Renal cortex interstitium (tissue), 3 donors: ENCODE data around the gene OR2A25. TPM values are rescaled to one million over a fixed set of nuclear protein-coding genes. Genes with fewer than 3 reads are reported as not detected.

Source experiments
- polyA plus RNA-seq, 3 donors: library from polyadenylated mRNA; unstranded; fragments of 120-200 nt; gene quantifications; one replicate each; pipeline ENCODE4 v1.2.1, GENCODE V29; 2013; ENCODE audit not compliant: insufficient read length in 3 of 3

Gene OR2A25
- polyA plus RNA-seq, 3 donors: 0.17 TPM; not detected in 2

Other genes starting within 250 kb of the OR2A25 start
- 10 to 100 TPM; 73.5 to 93.6 (median 88.7) TPM for gene TCAF1, start 167.6 kb upstream of the OR2A25 start, polyA plus RNA-seq
- not detected for gene OR2F2, start 134.6 kb upstream of the OR2A25 start, polyA plus RNA-seq
- under 1 TPM in 2 of 3 donors, not detected in 1; 0.04 to 0.18 TPM for gene OR2F1, start 115.0 kb upstream of the OR2A25 start, polyA plus RNA-seq
- gene OR6B1, start 69.5 kb upstream of the OR2A25 start, polyA plus RNA-seq: under 1 TPM in 1 of 3 donors, not detected in 2; 0.03 TPM
- under 1 TPM in 1 of 3 donors, not detected in 2; 0.06 TPM for gene OR2A5, start 20.9 kb upstream of the OR2A25 start, polyA plus RNA-seq
- gene OR2A12, start 16.5 kb downstream of the OR2A25 start, polyA plus RNA-seq: under 1 TPM; 0.04 to 0.08 (median 0.06) TPM
- gene OR2A2, start 39.8 kb downstream of the OR2A25 start, polyA plus RNA-seq: not detected
- gene OR2A14, start 53.4 kb downstream of the OR2A25 start, polyA plus RNA-seq: not detected
- 10 to 100 TPM in 1 of 3 donors, 1 to 10 TPM in 2; 3.2 to 10.3 (median 3.7) TPM for gene CTAGE4, start 113.7 kb downstream of the OR2A25 start, polyA plus RNA-seq
- 10 to 100 TPM; 19.6 to 25.1 (median 21.8) TPM for gene ARHGEF35, start 126.0 kb downstream of the OR2A25 start, polyA plus RNA-seq
- 1 to 10 TPM in 2 of 3 donors, under 1 TPM in 1; 0.98 to 2.7 (median 1.2) TPM for gene OR2A42, start 169.8 kb downstream of the OR2A25 start, polyA plus RNA-seq
- gene OR2A7, start 195.0 kb downstream of the OR2A25 start, polyA plus RNA-seq: 10 to 100 TPM in 2 of 3 donors, 1 to 10 TPM in 1; 3.9 to 12.1 (median 11.6) TPM
- gene CTAGE8, start 199.5 kb downstream of the OR2A25 start, polyA plus RNA-seq: 10 to 100 TPM in 1 of 3 donors, 1 to 10 TPM in 2; 5.0 to 14.3 (median 5.7) TPM
- gene OR2A1, start 242.6 kb downstream of the OR2A25 start, polyA plus RNA-seq: 1 to 10 TPM in 1 of 3 donors, under 1 TPM in 2; 0.42 to 1.1 (median 0.81) TPM